Astrocyte (in vitro differentiated cells and primary cell): ENCODE data around the gene IDH1.

Source experiments
- CTCF ChIP-seq: IDR thresholded peaks from 2 replicates; pipeline ENCODE4 v1.5.1; 2011; ENCODE audit warnings: low read depth, mild to moderate bottlenecking, inconsistent platforms, low read length, moderate library complexity; ENCODE audit not compliant: insufficient read depth
- EZH2 ChIP-seq: IDR thresholded peaks from 2 replicates; pipeline ENCODE4 v1.6.1; 2012; ENCODE audit warnings: mild to moderate bottlenecking, low read length, inconsistent platforms; ENCODE audit not compliant: insufficient read depth

DNA sequence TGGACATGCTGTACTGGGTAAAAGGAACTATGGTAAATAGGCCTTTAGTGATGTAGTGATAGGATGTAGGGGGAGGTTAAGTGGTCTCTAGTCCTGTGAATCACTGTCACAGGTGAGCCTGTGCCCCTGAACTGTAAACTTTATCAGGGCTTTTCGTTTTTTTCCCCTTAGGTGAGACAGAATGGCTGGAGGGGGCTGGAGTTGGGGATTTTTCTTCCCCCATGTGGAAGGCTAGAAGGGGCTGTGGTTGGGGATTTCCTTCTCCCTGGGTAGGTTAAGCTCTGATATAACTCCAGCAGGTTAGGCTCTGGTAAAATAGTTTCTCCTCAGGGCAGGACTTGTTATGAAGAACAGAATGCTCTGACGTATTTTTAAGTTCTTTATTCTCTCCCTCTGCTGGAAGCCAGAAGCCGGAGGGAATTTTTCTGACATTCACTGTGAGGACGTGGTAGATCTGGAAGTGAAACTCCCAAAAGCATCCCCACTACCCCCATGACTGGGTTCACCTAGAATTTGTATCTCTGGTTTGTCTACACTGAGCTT, 39.7 kb upstream of the IDH1 start:
- no peak for TF ChIP-seq CTCF
- TF ChIP-seq EZH2, result no peak
